Epithelial cell of umbilical artery (primary cell): ENCODE results near the gene UBE2D3. TPM values are rescaled to one million over a fixed set of nuclear protein-coding genes. Genes with fewer than 3 reads are reported as not detected.

ENCODE experiments used
- total RNA-seq: library from RNA; depleted of rRNA; stranded (reverse); fragments of >200 nt; gene quantifications from 2 replicates; pipeline ENCODE4 v1.2.3, GENCODE V29; 2014

UBE2D3 gene
- 319 and 350 TPM in 2 replicates for total RNA-seq

GRCh38 chr4:102826890-102827673 is at the start of gene UBE2D3:
Gene UBE2D3 (minus strand): TSS chr4:102827551. CDS start chr4:102826508, 1,043 bp downstream.

GRCh38 chr4:102868781-102869568 is 41.6 kb upstream of the UBE2D3 start, which contains the start of gene CISD2:
Gene CISD2 (plus strand): TSS chr4:102868992. CDS start chr4:102869085, 93 bp downstream.

GRCh38 chr4:102760645-102761295 is 66.6 kb downstream of the UBE2D3 start, which contains the start of gene MANBA:
Gene MANBA (minus strand): TSS chr4:102760968. CDS start chr4:102760894, 74 bp downstream.

Other genes with a start within 250 kb of the UBE2D3 start
- gene MANBA, start 66.6 kb downstream of the UBE2D3 start, total RNA-seq: 13.6 and 20.2 TPM in 2 replicates
- 20.1 and 38.0 TPM in 2 replicates for gene CISD2, start 41.4 kb upstream of the UBE2D3 start, total RNA-seq
- 0.46 and 0.65 TPM in 2 replicates for gene SLC9B1, start 192.2 kb upstream of the UBE2D3 start, total RNA-seq
- 19.8 and 20.1 TPM in 2 replicates for gene SLC9B2, start 249.2 kb upstream of the UBE2D3 start, total RNA-seq